Breast epithelium (tissue), 4 donors: Measurements from ENCODE around the gene PAAF1. TPM values are rescaled to one million over a fixed set of nuclear protein-coding genes. Genes with fewer than 3 reads are reported as not detected.

Experiments
- DNase-seq, 2 donors: peaks; one replicate each; pipeline ENCODE4 v3.0.0-alpha.2; 2019; ENCODE audit warnings: low spot score in 2 of 2
- H3K27ac ChIP-seq, 2 donors: fragments of 200-600 bp; sonication (generic) in 1 of 2; one replicate each; pipeline ENCODE4 v1.5.1; 2016 to 2019; ENCODE audit warnings: mild to moderate bottlenecking in 1 of 2
- H3K27me3 ChIP-seq, 2 donors: fragments of 200-600 bp; sonication (generic) in 1 of 2; one replicate each; pipeline versions ENCODE4 v1.5.1 to v1.6.0; 2017 to 2019; ENCODE audit warnings: control low read depth in 1 of 2, mild to moderate bottlenecking in 1 of 2
- H3K36me3 ChIP-seq: fragments of 200-600 bp; one replicate; pipeline ENCODE4 v1.5.1; 2019
- H3K4me1 ChIP-seq, 2 donors: fragments of 200-600 bp; sonication (generic); one replicate each; pipeline ENCODE4 v1.5.1; 2016 to 2019; ENCODE audit warnings: control low read depth in 1 of 2
- H3K4me3 ChIP-seq, 3 donors: fragments of 200-600 bp; sonication (generic); 1 replicate in 2 of 3; 2 replicates in 1 of 3; pipeline ENCODE4 v1.5.1; 2016 to 2019; ENCODE audit warnings: mild to moderate bottlenecking in 3 of 3, moderate library complexity in 2 of 3
- H3K9me3 ChIP-seq, 2 donors: fragments of 200-600 bp; sonication (generic) in 1 of 2; one replicate each; pipeline ENCODE4 v1.5.1; 2016 to 2019; ENCODE audit warnings: control low read depth in 1 of 2
- POLR2A ChIP-seq: fragments of 450-650 bp; IDR thresholded peaks from one replicate; pipeline ENCODE4 v1.6.1; 2016; ENCODE audit warnings: antibody characterized with exemption, mild to moderate bottlenecking, moderate library complexity
- POLR2AphosphoS5 ChIP-seq, 3 donors: sonication (generic); formaldehyde crosslinking; IDR thresholded peaks; one replicate each; pipeline ENCODE4 v1.6.1; 2017; ENCODE audit warnings: antibody characterized with exemption in 3 of 3
- intact Hi-C: fragments of 100-400 bp; cut with DNase I; formaldehyde crosslinking; loops from one replicate; pipeline ENCODE4 v1.15.1; 2023; ENCODE audit warnings: low total_unique reads
- total RNA-seq, 3 donors: library from RNA; depleted of rRNA; stranded (reverse); fragments of >200 nt; gene quantifications; one replicate each; pipeline ENCODE4 v1.1.0, GENCODE V29; 2016
- TF ChIP-seq, protein P1 (sequence below), 3 donors: fragments of 450-650 bp; IDR thresholded peaks; one replicate each; pipeline ENCODE4 v1.5.1; 2016 to 2017; ENCODE audit warnings: antibody characterized with exemption in 3 of 3, mild to moderate bottlenecking in 3 of 3, moderate library complexity in 3 of 3

The PAAF1 gene
- total RNA-seq, 3 donors from 2014 or later, result 8.5 to 19.0 (median 9.5) TPM

DNA sequence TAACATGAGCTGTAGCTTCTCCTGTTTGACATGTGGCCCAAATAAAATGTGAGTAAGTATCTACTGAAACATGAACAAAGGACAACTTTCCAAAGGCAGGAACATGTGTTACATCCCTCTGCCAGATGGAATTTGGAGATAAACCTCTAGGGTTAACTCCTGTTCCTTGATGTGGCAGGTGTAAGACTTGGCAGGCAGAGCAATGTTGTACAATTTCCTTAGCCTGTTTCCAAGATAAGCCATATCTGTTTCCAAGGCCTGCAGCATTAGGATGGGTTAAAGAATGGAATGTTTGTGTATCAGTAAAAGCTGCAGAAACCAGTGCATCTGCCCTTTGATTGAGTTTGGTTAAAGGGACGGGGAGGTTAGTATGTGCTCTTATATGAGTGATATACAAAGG lies 65.2 kb downstream of the PAAF1 start:
- TF ChIP-seq POLR2AphosphoS5 (IDR thresholded peaks at IDR 0.05) (no peak), POLR2A (no peak)
- Histone ChIP-seq H3K9me3 (no peaks in the 10 kb centered on the region), H3K27ac (no peak overlapping the region), H3K27me3 (no peaks in the 10 kb centered on the region), H3K36me3 (no peaks in the 10 kb centered on the region), H3K4me1 (no peaks in the 10 kb centered on the region), H3K4me3 (no peak overlapping the region)
- intact Hi-C loops, result no loop called here
- no peak for DNase-seq

DNA sequence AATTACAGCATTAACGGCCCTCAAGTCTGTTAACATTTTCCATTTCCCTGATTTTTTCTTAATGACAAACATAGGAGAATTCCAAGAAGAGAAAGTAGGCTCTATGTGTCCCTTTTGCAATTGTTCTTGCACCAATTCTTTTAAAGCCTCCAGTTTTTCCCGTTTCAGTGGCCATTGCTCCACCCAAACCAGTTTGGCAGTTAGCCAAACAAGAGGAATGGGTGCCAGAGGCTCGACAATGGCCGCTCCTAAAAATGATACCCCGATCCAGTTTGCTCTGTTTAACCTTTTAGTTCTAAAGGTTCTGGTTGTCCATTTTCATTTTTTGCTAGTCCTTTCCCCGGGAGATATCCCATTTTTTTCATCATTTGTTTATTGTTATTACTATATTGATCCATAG lies 67.3 kb downstream of the PAAF1 start:
- no peaks in the 10 kb centered on the region for H3K36me3 ChIP-seq
- no peak for TF ChIP-seq POLR2AphosphoS5 (IDR thresholded peaks at IDR 0.05)
- TF ChIP-seq, protein P1, sequence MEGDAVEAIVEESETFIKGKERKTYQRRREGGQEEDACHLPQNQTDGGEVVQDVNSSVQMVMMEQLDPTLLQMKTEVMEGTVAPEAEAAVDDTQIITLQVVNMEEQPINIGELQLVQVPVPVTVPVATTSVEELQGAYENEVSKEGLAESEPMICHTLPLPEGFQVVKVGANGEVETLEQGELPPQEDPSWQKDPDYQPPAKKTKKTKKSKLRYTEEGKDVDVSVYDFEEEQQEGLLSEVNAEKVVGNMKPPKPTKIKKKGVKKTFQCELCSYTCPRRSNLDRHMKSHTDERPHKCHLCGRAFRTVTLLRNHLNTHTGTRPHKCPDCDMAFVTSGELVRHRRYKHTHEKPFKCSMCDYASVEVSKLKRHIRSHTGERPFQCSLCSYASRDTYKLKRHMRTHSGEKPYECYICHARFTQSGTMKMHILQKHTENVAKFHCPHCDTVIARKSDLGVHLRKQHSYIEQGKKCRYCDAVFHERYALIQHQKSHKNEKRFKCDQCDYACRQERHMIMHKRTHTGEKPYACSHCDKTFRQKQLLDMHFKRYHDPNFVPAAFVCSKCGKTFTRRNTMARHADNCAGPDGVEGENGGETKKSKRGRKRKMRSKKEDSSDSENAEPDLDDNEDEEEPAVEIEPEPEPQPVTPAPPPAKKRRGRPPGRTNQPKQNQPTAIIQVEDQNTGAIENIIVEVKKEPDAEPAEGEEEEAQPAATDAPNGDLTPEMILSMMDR (IDR thresholded peaks at IDR 0.05), result no peak
- TF ChIP-seq POLR2A, result no peak
- no peak overlapping the region for H3K4me3 ChIP-seq
- DNase-seq, result no peak
- no peaks in the 10 kb centered on the region for H3K4me1 ChIP-seq
- intact Hi-C loops, result no loop called here
- no peaks in the 10 kb centered on the region for H3K9me3 ChIP-seq
- H3K27me3 ChIP-seq, result no peaks in the 10 kb centered on the region
- H3K27ac ChIP-seq, result no peak overlapping the region

DNA sequence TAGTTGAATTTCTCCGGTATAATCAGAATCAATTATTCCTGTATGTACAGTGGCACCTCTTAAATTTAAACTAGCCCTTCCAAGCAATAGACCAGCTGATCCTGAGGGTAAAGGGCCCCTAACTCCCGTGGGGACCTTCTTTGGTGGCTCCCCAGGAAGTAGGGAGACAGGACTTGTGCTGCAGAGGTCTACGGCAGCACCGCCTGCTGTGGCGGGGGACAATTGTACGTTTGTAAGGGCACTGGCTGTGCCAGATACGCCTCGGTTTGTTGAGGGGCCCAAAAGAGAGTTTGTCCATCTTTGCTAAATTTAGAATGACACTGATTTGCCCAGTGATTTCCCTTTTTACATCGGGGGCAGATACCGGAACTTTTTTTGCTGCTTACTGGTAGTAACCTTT lies 68.1 kb downstream of the PAAF1 start:
- TF ChIP-seq POLR2A (no peak), POLR2AphosphoS5 (IDR thresholded peaks at IDR 0.05) (no peak)
- TF ChIP-seq, protein P1 (IDR thresholded peaks at IDR 0.05), result no peak
- no peak for DNase-seq
- H3K9me3 ChIP-seq, result no peaks in the 10 kb centered on the region
- no peak overlapping the region for H3K4me3 ChIP-seq
- no peaks in the 10 kb centered on the region for H3K36me3 ChIP-seq
- no peak overlapping the region for H3K27ac ChIP-seq
- no peaks in the 10 kb centered on the region for H3K4me1 ChIP-seq
- no peaks in the 10 kb centered on the region for H3K27me3 ChIP-seq
- intact Hi-C loops, result no loop called here

DNA sequence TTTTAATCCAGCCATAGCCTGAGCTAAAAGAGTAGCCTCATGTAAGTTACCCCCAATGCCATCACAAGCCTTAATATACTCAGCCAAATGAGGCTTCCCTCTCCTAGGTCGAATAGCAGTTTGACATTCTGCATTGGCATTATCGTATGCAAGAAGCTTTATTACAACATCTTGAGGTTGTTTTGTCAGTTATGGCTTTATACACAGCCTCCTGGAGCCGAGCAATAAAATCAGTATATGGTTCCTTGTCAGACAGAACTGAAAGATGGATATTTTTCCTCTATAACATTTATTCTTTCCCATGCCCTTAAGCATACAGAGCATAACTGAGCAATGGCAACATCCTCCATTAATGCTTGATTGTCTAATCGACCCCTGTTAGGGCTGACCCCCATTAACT lies 68.6 kb downstream of the PAAF1 start:
- no peaks in the 10 kb centered on the region for H3K27me3 ChIP-seq
- no peaks in the 10 kb centered on the region for H3K4me1 ChIP-seq
- no peaks in the 10 kb centered on the region for H3K9me3 ChIP-seq
- TF ChIP-seq POLR2A (no peak), POLR2AphosphoS5 (IDR thresholded peaks at IDR 0.05) (no peak)
- TF ChIP-seq, protein P1 (IDR thresholded peaks at IDR 0.05), result no peak
- no peak for DNase-seq
- no peaks in the 10 kb centered on the region for H3K36me3 ChIP-seq
- no peak overlapping the region for H3K4me3 ChIP-seq
- intact Hi-C loops, result no loop called here
- no peak overlapping the region for H3K27ac ChIP-seq

DNA sequence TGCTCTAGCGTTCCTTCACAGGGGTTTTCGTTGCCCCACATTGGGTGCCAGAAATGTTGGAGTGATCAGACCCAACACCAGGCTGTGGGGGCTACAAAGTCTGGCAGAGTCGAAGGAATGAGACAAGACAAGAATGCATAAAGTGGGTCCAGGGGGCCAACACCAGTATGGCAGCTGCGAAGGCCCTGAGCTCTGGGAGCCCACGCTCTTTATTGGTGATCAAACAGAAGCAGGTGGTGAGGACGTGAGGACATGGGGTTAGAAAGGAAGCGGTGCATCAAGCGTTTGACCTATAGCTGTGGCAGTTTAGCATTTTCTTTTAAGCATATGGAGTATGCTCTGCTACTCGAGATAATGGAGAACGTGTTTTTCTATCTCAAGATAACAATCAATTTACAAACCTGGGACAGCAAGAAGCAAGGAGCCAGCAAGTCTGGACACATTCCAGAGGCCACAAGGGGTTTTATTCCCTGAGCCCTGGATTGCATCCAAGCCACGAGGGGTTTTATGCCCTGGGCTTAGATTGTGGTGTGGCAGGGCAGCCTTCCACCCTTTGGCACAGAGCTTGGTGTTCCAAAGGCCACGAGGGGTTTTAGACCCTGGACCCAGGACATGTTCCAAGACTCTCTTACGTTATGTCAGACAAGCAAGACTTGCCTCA lies 70.1 kb downstream of the PAAF1 start:
- Histone ChIP-seq H3K4me1 (no peaks in the 10 kb centered on the region), H3K27me3 (no peaks in the 10 kb centered on the region), H3K4me3 (no peak overlapping the region), H3K9me3 (no peaks in the 10 kb centered on the region), H3K36me3 (no peaks in the 10 kb centered on the region), H3K27ac (no peak overlapping the region)
- intact Hi-C loops, result no loop called here
- TF ChIP-seq, protein P1 (IDR thresholded peaks at IDR 0.05), result no peak
- TF ChIP-seq POLR2A, result no peak
- TF ChIP-seq POLR2AphosphoS5 (IDR thresholded peaks at IDR 0.05), result no peak
- no peak for DNase-seq
